Measurements from ENCODE around the gene PRTFDC1. TPM values are rescaled to one million over a fixed set of nuclear protein-coding genes. Genes with fewer than 3 reads are reported as not detected.
"Not testable (repeated sequence)": the region's sequence is repeated elsewhere in the genome, so short reads cannot be mapped to it uniquely, and the experiment has no call there.

Gene PRTFDC1
- total RNA-seq, 2 experiments from 2014 or later = 0.32 to 0.71 TPM

GRCh38 chr10:24962995-24963394 lies 10.6 kb upstream of the PRTFDC1 start:
- no peak overlapping the region for H3K27ac Mint-ChIP-seq

GRCh38 chr10:24961582-24961981 lies 9.2 kb upstream of the PRTFDC1 start:
- DNase-seq (no peak), ATAC-seq (no peak)
- H3K4me1 Mint-ChIP-seq = peaks cover 8% of the 10 kb centered on the region
- intact Hi-C loops (cut with DNase I, micrococcal nuclease) = no loop called here
- POLR2A ChIA-PET = no interaction called here
- H3K27me3 Mint-ChIP-seq = no peaks in the 10 kb centered on the region
- no peaks in the 10 kb centered on the region for H3K9me3 Mint-ChIP-seq (ENCODE audit: low read depth)
- no peaks in the 10 kb centered on the region for H3K36me3 Mint-ChIP-seq (ENCODE audit: low read depth)
- no peak overlapping the region for H3K27ac Mint-ChIP-seq
- no peak overlapping the region for H3K4me3 Mint-ChIP-seq
- CTCF ChIA-PET = interaction anchor here (1.4 kb wide), 1 partner anchor 10 kb away, joined by 3 read pairs; no protein-coding TSS in a partner anchor

More at GRCh38 chr10:24962995-24963394, 10.6 kb upstream of the PRTFDC1 start:
- H3K9me3 Mint-ChIP-seq (ENCODE audit: low read depth) = no peaks in the 10 kb centered on the region
- no peaks in the 10 kb centered on the region for H3K27me3 Mint-ChIP-seq
- ChIA-PET CTCF (interaction anchor here (1.4 kb wide), 2 partner anchors 12 to 34 kb away, joined by 3 to 4 read pairs; no protein-coding TSS in a partner anchor), POLR2A (no interaction called here)
- peaks cover 8% of the 10 kb centered on the region for H3K4me1 Mint-ChIP-seq
- DNase-seq (no peak), ATAC-seq (peak; percentile 93)
- no peak overlapping the region for H3K4me3 Mint-ChIP-seq
- intact Hi-C loops (cut with DNase I, micrococcal nuclease) = no loop called here
- H3K36me3 Mint-ChIP-seq (ENCODE audit: low read depth) = no peaks in the 10 kb centered on the region

- H3K9me3 Mint-ChIP-seq (ENCODE audit: low read depth) = no peaks in the 10 kb centered on the region
- ChIA-PET POLR2A (no interaction called here), CTCF (interaction anchor here (0.7 kb wide), 1 partner anchor 162 kb away, joined by 3 read pairs; no protein-coding TSS in a partner anchor)
- intact Hi-C loops (cut with DNase I, micrococcal nuclease) = no loop called here
- DNase-seq (no peak), ATAC-seq (no peak)
- no peaks in the 10 kb centered on the region for H3K27me3 Mint-ChIP-seq
- H3K4me1 Mint-ChIP-seq = peaks cover 8% of the 10 kb centered on the region
- H3K36me3 Mint-ChIP-seq (ENCODE audit: low read depth) = no peaks in the 10 kb centered on the region
- H3K4me3 Mint-ChIP-seq = no peak overlapping the region
- H3K27ac Mint-ChIP-seq = no peak overlapping the region
Measured at GRCh38 chr10:24959382-24959730, 7.0 kb upstream of the PRTFDC1 start.

GRCh38 chr10:24958721-24959381 lies 6.4 kb upstream of the PRTFDC1 start:
- ChIA-PET CTCF (interaction anchor here (0.7 kb wide), 1 partner anchor 162 kb away, joined by 3 read pairs; no protein-coding TSS in a partner anchor), POLR2A (no interaction called here)
- no peak for DNase-seq
- H3K4me1 Mint-ChIP-seq = peaks cover 8% of the 10 kb centered on the region
- H3K9me3 Mint-ChIP-seq (ENCODE audit: low read depth) = no peaks in the 10 kb centered on the region
- no peaks in the 10 kb centered on the region for H3K27me3 Mint-ChIP-seq
- ATAC-seq = no peak
- H3K4me3 Mint-ChIP-seq = no peak overlapping the region
- no peak overlapping the region for H3K27ac Mint-ChIP-seq
- intact Hi-C loops (cut with DNase I, micrococcal nuclease) = no loop called here
- no peaks in the 10 kb centered on the region for H3K36me3 Mint-ChIP-seq (ENCODE audit: low read depth)

GRCh38 chr10:24958091-24958720 lies 5.8 kb upstream of the PRTFDC1 start:
- Mint-ChIP-seq H3K4me1 (peaks cover 10% of the 10 kb centered on the region), H3K27me3 (no peaks in the 10 kb centered on the region), H3K36me3 (ENCODE audit: low read depth) (no peaks in the 10 kb centered on the region), H3K9me3 (ENCODE audit: low read depth) (no peaks in the 10 kb centered on the region), H3K27ac (no peak overlapping the region), H3K4me3 (no peak overlapping the region)
- ChIA-PET CTCF (no interaction called here), POLR2A (no interaction called here)
- DNase-seq (no peak), ATAC-seq (no peak)
- intact Hi-C loops (cut with DNase I, micrococcal nuclease) = no loop called here

DNA sequence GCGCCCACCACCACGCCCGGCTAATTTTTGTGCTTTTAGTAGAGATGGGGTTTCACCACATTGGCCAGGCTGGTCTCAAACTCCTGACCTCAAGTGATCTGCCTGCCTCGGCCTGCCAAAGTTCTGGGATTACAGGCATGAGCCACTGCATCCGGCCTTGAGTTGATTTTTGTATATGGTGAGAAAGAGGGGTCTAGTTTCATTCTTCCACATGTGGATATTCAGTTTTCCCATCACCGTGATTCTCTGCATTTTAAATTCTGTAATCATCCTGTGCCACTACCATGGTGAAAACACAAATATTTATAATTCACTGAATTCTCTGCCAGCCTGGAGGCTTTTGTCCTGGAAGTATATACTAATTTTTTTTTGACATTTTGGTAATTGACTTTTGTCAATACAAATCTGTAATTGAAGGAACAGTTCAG lies 5.2 kb upstream of the PRTFDC1 start:
- H3K36me3 Mint-ChIP-seq (ENCODE audit: low read depth); H3K27me3 Mint-ChIP-seq; H3K4me3 Mint-ChIP-seq; ATAC-seq; H3K4me1 Mint-ChIP-seq; H3K27ac Mint-ChIP-seq; CTCF ChIA-PET; intact Hi-C loops (cut with DNase I, micrococcal nuclease); H3K9me3 Mint-ChIP-seq (ENCODE audit: low read depth); POLR2A ChIA-PET; DNase-seq: not testable (repeated sequence)

- CTCF ChIA-PET = no interaction called here
- no peak overlapping the region for H3K27ac Mint-ChIP-seq
- H3K4me1 Mint-ChIP-seq = peaks cover 15% of the 10 kb centered on the region
- H3K9me3 Mint-ChIP-seq (ENCODE audit: low read depth) = no peaks in the 10 kb centered on the region
- H3K4me3 Mint-ChIP-seq = peak overlapping the region; percentile 67
- intact Hi-C loops (cut with DNase I, micrococcal nuclease) = loop anchor here (2.0 to 5.0 kb wide), 4 partner anchors 63 to 311 kb away; partner anchors contain the start of genes ARHGAP21 (in 1 of the 2), ENKUR (in 1 of the 2) and THNSL1 (in 1 of the 2)
- POLR2A ChIA-PET = no interaction called here
- ATAC-seq = no peak
- DNase-seq = no peak
- peaks cover 4% of the 10 kb centered on the region for H3K27me3 Mint-ChIP-seq
- no peaks in the 10 kb centered on the region for H3K36me3 Mint-ChIP-seq (ENCODE audit: low read depth)
Measured at GRCh38 chr10:24953675-24954074, 1.3 kb upstream of the PRTFDC1 start.

GRCh38 chr10:24952707-24953645 lies 570 bp upstream of the PRTFDC1 start:
- Mint-ChIP-seq H3K27me3 (peaks cover 4% of the 10 kb centered on the region), H3K4me1 (peaks cover 17% of the 10 kb centered on the region), H3K4me3 (peak overlapping the region; percentile 67), H3K27ac (no peak overlapping the region), H3K36me3 (ENCODE audit: low read depth) (no peaks in the 10 kb centered on the region), H3K9me3 (ENCODE audit: low read depth) (no peaks in the 10 kb centered on the region)
- peak; percentile 59 for DNase-seq
- ChIA-PET CTCF (interaction anchor here (1.3 kb wide), 1 partner anchor 38 kb away, joined by 3 read pairs; no protein-coding TSS in a partner anchor), POLR2A (no interaction called here)
- ATAC-seq = peak; percentile 69
- intact Hi-C loops (cut with DNase I, micrococcal nuclease) = loop anchor here (2.0 to 5.0 kb wide), 4 partner anchors 64 to 310 kb away; partner anchors contain the start of genes ARHGAP21 (in 1 of the 2), ENKUR (in 1 of the 2) and THNSL1 (in 1 of the 2)

GRCh38 chr10:24951201-24952142 lies 934 bp downstream of the PRTFDC1 start:
- CTCF ChIA-PET = interaction anchor here (0.6 to 1.3 kb wide), 3 partner anchors 11 to 129 kb away, joined by 3 read pairs; no protein-coding TSS in a partner anchor
- intact Hi-C loops (cut with DNase I, micrococcal nuclease) = loop anchor here (2.0 to 5.0 kb wide), 5 partner anchors 31 to 309 kb away; partner anchors contain the start of genes ARHGAP21 (in 1 of the 2), ENKUR (in 1 of the 2) and THNSL1 (in 1 of the 2)
- ATAC-seq (peak; percentile 34), DNase-seq (peak; percentile 42)
- Mint-ChIP-seq H3K27me3 (peaks cover 4% of the 10 kb centered on the region), H3K9me3 (ENCODE audit: low read depth) (no peaks in the 10 kb centered on the region), H3K4me3 (peak overlapping the region; percentile 56), H3K4me1 (peaks cover 26% of the 10 kb centered on the region), H3K36me3 (ENCODE audit: low read depth) (no peaks in the 10 kb centered on the region), H3K27ac (no peak overlapping the region)
- POLR2A ChIA-PET = no interaction called here

DNA sequence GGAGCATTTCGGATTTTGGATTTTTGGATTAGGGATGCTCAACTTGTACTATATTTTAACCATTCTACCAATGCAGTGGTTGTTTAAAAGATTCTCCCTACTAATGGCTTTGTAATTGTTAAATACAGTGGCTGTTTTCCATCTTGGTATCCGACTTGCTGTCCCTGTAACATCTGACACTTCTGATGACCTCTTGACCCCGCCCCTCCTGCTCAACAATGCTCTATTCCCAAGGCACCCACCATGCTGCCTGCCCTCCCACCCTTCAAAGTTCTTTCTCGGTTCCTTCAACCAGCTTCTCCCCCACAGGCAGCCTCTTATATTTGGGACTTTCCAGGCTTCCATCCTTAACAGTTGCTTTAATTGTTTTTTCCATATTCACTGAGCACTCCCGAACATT lies 2.0 kb downstream of the PRTFDC1 start:
- CTCF ChIA-PET = no interaction called here
- Mint-ChIP-seq H3K27ac (no peak overlapping the region), H3K4me3 (no peak overlapping the region), H3K36me3 (ENCODE audit: low read depth) (no peaks in the 10 kb centered on the region), H3K27me3 (peaks cover 4% of the 10 kb centered on the region), H3K4me1 (peaks cover 26% of the 10 kb centered on the region), H3K9me3 (ENCODE audit: low read depth) (no peaks in the 10 kb centered on the region)
- no peak for ATAC-seq
- DNase-seq = no peak
- POLR2A ChIA-PET = no interaction called here
- intact Hi-C loops (cut with DNase I, micrococcal nuclease) = loop anchor here in 1 of 2 experiments (2.0 to 5.0 kb wide), 2 partner anchors 30 to 228 kb away; partner anchors contain the start of gene ARHGAP21

Data from activated CD4-positive, alpha-beta T cell treated with anti-CD3 and anti-CD28 coated beads for 36 hours (primary cell).